GM21360 (cell line): Measurements from ENCODE around the gene ESYT1.
"Not testable (repeated sequence)": the region's sequence is repeated elsewhere in the genome, so short reads cannot be mapped to it uniquely, and the experiment has no call there.

Experiments used
- ATAC-seq: cut with Tn5 transposase; IDR thresholded peaks from one replicate; pipeline ENCODE4 v1.9.1; 2021; ENCODE audit warnings: mild to moderate bottlenecking, moderate library complexity; ENCODE audit not compliant: unreplicated experiment

Gene ESYT1

GRCh38 chr12:56154246-56154771 lies 26.2 kb downstream of the ESYT1 start:
- ATAC-seq: no peak

- no peak for ATAC-seq
Observed at GRCh38 chr12:56154818-56155217, 26.8 kb downstream of the ESYT1 start.

GRCh38 chr12:56155256-56155845 lies 27.3 kb downstream of the ESYT1 start:
- ATAC-seq: no peak

GRCh38 chr12:56156464-56157200 lies 28.6 kb downstream of the ESYT1 start:
- ATAC-seq: not testable (repeated sequence)

- peak; percentile 27 for ATAC-seq
Observed at GRCh38 chr12:56157201-56158028, 29.3 kb downstream of the ESYT1 start.

- peak; percentile 71 for ATAC-seq
Observed at GRCh38 chr12:56158029-56158925, 30.2 kb downstream of the ESYT1 start, which contains the start of gene MYL6. Gene MYL6, plus strand, starts transcription at chr12:56158359. Its CDS starts 43 bp downstream, at chr12:56158402.

- ATAC-seq: no peak
Observed at GRCh38 chr12:56158926-56159461, 30.9 kb downstream of the ESYT1 start.

GRCh38 chr12:56159482-56160192 lies 31.6 kb downstream of the ESYT1 start:
- no peak for ATAC-seq

GRCh38 chr12:56160193-56160763 lies 32.2 kb downstream of the ESYT1 start:
- no peak for ATAC-seq

- no peak for ATAC-seq
Observed at GRCh38 chr12:56160894-56161689, 33.0 kb downstream of the ESYT1 start.

GRCh38 chr12:56161690-56162351 lies 33.8 kb downstream of the ESYT1 start:
- ATAC-seq: no peak

- ATAC-seq: no peak
Observed at GRCh38 chr12:56162468-56163290, 34.6 kb downstream of the ESYT1 start.

- ATAC-seq: no peak
Observed at GRCh38 chr12:56163533-56164344, 35.7 kb downstream of the ESYT1 start.

- no peak for ATAC-seq
Observed at GRCh38 chr12:56164345-56164729, 36.3 kb downstream of the ESYT1 start.

GRCh38 chr12:56165369-56165768 lies 37.3 kb downstream of the ESYT1 start:
- no peak for ATAC-seq

- no peak for ATAC-seq
Observed at GRCh38 chr12:56169229-56169759, 41.2 kb downstream of the ESYT1 start.
